D341Med (cell line): ENCODE results near the gene SLC27A1.
"Not testable (repeated sequence)": the region's sequence is repeated elsewhere in the genome, so short reads cannot be mapped to it uniquely, and the experiment has no call there.

Experiments used
- DNase-seq: peaks from one replicate; pipeline ENCODE4 v3.0.0; 2012; ENCODE audit warnings: low spot score

Gene SLC27A1

GRCh38 chr19:17456127-17456526 is 14.2 kb upstream of the SLC27A1 start:
- DNase-seq: no peak

- DNase-seq: no peak
These were observed 12.7 kb upstream of the SLC27A1 start for GRCh38 chr19:17457616-17458015.

- DNase-seq: no peak
These were observed 11.4 kb upstream of the SLC27A1 start for GRCh38 chr19:17458970-17459369.

DNA sequence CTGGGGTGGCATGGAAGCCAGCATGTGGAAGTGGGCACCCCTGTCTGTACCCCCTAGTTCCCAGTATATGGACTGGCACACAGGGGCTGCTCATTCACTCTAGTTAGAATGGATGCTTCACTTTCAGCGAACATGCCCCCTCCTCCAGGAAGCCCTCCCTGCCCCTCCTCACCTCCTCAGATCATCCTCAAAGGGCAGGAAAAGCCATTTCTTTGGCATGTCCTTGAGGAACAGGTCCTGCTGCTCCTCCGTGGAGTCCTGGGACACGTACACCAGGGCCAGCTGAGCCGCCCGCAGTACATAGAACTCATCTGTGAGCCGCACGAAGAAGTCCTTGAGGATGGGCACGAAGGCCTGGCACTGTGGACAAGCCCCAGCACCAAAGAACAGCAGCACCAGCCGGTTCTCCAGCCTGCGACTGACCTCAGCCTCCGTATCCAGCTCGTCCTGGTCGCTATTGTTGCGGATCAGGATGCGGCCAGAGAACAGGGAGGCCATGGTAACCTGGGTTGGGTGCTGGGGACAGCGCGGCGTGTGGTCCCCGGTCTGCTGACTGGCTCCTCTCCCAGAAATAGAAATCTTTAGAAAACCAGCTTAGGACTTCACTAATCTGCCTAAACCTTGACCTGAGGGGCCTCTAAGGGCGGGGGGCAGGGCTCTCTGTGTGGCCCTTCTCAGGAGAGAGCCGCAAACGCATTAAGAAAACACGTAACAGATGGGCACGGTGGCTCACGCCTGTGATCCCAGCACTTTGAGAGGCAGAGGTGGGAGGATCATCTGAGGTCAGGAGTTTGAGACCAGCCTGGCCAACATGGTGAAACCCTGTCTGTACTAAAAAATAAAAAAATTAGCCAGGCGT is 9.7 kb upstream of the SLC27A1 start, which contains the start of gene NXNL1:
Gene NXNL1 (minus strand): TSS at position 555 of the 859 bp plus-strand sequence. CDS start 57 bp downstream, at position 498.
- no peak for DNase-seq

- no peak for DNase-seq
These were observed 3.9 kb upstream of the SLC27A1 start for GRCh38 chr19:17466487-17466850.

DNA sequence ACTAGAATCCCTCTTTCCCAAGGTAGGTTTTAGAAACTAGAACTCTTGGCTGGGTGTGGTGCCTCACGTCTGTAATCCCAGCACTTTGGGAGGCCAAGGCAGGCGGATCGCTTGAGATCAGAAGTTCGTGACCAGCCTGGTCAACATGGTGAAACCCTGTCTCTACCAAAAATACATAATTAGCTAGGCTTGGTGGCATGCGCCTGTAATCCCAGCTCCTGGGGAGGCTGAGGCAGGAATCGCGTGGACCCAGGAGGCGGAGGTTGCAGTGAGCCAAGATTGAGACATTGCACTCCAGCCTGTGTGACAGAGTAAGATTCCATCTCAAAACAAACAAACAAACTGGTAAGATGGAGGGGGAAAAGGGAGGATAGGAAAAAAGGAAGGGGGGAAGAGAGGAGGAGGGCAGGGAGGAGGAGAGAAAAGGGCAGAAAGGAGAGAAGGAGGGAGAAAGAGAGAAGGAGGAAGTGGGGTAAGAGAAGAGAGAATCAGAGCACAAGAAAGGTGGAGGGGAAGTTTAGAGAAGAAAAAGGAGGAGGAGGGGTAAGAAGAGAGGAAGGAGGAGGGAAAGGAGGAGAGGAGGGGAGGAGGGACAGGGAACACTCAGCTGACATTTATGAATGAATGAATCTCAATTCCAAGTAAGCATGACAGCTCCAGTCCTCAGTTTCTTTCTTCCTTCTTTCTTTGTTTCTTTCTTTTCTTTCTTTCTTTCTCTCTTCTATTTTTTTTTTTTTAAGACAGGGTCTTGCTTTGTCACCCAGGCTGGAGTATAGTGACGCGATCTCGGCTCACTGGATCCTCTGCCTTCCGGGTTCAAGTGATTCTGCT is 2.6 kb upstream of the SLC27A1 start:
- DNase-seq: no peak

- DNase-seq: peak; percentile 32
These were observed 1.8 kb upstream of the SLC27A1 start for GRCh38 chr19:17468302-17469091.

- DNase-seq: no peak
These were observed 1.2 kb upstream of the SLC27A1 start for GRCh38 chr19:17469092-17469480.

DNA sequence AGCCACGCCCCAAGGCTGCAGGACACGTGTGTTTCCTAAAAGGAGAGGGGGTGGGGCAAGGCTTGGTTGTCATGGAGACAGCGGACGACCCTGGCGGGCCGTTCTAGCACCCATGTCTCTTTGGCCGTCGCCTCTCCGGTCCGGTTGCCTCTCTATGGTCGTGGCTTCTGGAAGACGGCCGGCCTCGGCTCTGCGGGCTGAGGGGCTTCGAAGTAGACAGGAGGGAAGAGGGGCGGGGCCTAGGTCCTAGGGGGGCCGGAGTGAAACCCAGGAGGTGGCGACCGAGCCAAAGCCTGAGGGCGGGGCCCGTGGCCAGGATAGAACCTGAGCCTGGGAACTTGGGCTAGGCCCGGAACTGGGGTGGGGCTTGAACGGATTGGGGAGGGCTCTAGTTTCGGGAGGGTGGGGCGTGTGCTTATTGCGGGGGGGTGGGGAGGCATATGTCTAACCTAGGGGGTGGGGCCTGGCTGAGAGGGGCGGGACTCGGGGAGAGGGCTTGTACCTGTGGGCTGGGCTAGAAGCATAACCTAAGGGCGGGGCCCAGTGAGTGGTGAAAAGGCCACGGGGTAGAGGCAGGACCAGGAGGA is 750 bp upstream of the SLC27A1 start:
- DNase-seq: peak; percentile 89

DNA sequence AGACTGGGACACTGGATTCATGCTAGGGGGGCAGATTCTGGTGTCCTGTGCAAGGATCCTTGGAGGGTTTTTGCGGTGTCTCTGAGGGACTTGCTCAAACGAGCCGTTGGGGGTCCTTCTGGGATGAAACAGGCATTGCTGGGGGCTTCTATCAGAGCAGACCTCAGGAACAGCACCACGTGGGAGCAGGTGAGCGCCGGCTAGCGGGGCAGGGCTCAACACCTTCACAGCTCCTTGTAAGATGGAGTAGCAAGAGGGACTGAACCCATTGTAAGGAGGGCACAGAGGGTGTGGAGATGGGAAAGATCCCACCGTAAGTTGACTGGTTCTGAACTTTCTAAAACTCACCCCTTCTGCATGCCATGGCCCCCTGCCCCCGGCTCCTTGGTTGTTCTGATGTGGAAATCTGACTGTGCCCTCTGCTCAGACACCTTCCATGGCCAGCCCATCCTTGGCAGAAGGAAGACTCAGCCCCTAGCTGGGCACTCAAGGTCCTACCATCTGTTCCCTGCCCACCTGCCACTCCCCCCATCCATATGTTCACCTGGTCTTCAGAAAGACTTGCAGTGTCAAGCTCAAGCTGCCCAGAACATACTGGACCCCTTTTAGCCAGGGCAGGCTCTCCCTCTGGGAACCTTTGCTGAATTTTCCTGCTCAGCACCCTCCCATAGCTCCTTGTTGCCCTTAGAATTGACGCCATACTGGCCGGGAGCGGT is 1.2 kb downstream of the SLC27A1 start:
- DNase-seq: no peak

DNA sequence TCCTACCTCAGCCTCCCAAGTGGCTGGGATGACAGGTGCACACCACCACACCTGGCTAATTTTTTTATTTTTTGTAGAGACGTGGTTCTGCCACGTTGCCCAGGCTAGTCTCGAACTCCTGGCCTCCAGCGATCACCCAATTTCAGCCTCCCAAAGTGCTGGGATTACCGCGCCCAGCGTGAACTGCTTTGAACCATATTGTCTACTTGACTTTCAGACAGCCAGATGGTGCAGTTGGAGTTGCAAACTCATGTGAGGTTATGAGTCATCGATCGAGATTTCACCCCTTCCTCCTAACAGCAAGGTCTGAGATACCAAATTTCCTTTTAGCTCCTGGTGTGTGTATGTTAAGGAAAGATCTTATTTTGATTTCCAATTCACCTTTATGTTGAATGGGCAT is 2.7 kb downstream of the SLC27A1 start:
- DNase-seq: no peak

GRCh38 chr19:17475011-17475540 is 4.8 kb downstream of the SLC27A1 start:
- DNase-seq: not testable (repeated sequence)

- DNase-seq: no peak
These were observed 5.3 kb downstream of the SLC27A1 start for GRCh38 chr19:17475541-17476115.

- DNase-seq: no peak
These were observed 9.0 kb downstream of the SLC27A1 start for GRCh38 chr19:17479325-17479791.

DNA sequence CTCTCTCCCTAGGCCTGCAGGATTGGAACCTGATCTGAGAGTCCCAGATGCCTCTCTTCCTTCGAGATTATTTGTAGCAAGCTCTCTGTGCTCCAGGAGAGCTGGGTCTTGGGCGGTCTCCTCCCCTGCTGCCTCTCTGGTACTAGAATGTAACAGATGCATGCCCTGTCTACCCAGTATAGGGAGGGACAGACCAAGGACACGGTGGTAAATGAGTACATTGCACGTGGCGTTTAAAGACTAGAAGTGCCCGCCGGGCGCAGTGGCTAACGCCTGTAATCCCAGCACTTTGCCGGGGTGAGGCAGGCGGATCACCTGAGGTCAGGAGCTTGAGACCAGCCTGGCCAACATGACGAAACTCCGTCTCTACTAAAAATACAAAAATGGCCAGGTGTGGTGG is 11.7 kb downstream of the SLC27A1 start:
- DNase-seq: no peak

GRCh38 chr19:17482877-17483604 is 12.7 kb downstream of the SLC27A1 start:
- DNase-seq: no peak

- no peak for DNase-seq
These were observed 13.3 kb downstream of the SLC27A1 start for GRCh38 chr19:17483605-17484002.

DNA sequence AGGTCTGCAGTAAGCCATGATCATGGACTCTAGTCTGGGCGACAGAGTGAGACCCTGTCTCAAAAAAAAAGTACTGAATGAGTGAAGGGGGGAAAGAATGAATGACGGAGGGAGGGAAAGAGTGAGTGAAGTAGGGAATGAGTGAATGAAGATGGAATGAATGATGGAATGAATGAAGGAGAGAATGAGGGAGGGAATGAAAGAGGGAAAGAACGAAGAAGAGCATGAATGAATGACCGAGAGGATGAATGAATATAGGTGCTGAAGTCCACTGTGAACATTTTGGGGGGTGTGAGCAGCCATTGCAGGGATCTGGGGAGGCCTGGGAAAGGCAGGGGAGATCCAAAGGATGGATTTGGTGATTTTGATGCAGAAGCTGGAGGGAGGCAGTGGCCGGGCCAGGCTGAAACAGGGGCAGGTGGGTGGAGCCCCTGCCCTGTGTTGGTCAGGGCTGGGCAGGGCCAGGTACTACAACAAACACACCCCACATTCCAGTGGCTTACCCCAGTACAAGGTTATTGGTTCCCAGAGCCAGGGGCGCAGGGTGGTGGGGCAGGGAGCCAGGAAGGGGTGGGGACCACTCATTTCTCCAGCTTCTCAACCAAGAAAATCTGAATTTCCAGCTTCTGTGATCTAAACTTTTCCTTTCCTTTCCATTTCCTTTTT is 14.3 kb downstream of the SLC27A1 start:
- peak; percentile 22 for DNase-seq

GRCh38 chr19:17486545-17487240 is 16.4 kb downstream of the SLC27A1 start:
- DNase-seq: peak; percentile 25
